ENCODE data around the gene SPATA45.

- no peak for TF ChIP-seq CTCF (conservative IDR thresholded peaks at IDR 0.05; ENCODE audit: low read depth, low read length)
- TF ChIP-seq EZH2 (IDR thresholded peaks at IDR 0.05; ENCODE audit: low read length, unreplicated experiment): no peak
These were observed 63.5 kb downstream of the SPATA45 start for GRCh38 chr1:212783976-212784375.
